Measurements from ENCODE around the gene ANKH.

DNA sequence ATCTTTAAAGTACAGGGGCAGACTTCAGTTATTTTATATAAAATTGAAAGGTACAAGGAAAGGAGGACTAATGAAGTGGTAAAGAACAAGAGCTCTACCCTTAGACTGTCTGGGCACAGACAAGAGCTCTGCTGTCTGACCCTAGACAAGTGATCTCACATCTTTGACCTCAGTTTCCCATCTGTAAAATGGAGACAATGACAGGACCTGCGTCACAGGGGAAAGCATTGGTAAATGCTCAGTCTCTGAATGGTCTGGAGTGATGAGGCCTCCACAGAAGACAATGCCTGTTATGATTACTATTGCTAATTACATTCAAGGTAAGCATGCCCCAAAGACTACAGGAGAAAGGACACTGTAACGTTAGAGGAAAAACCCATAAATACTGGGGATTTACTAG is 37.5 kb downstream of the ANKH start:
- TF ChIP-seq GATA2 (IDR thresholded peaks at IDR 0.05; ENCODE audit: low read depth, low read length): no peak
- TF ChIP-seq GATA3 (IDR thresholded peaks at IDR 0.05; ENCODE audit: low read depth, low read length): no peak
